Esophagus (tissue), 2 donors: ENCODE results near the gene LCLAT1. TPM values are rescaled to one million over a fixed set of nuclear protein-coding genes. Genes with fewer than 3 reads are reported as not detected.

ENCODE experiments used
- H3K27ac ChIP-seq, 2 donors: one replicate each; pipeline ENCODE4 v1.5.1; 2013; ENCODE audit warnings: low read depth in 2 of 2, mild to moderate bottlenecking in 2 of 2, inconsistent platforms in 1 of 2, low read length in 1 of 2, moderate library complexity in 1 of 2
- H3K27me3 ChIP-seq, 2 donors: one replicate each; pipeline ENCODE4 v1.6.1; 2013; ENCODE audit warnings: low read length in 2 of 2, control low read depth in 1 of 2, mild to moderate bottlenecking in 1 of 2; ENCODE audit not compliant: insufficient read depth in 2 of 2, control insufficient read depth in 1 of 2
- H3K36me3 ChIP-seq, 2 donors: one replicate each; pipeline ENCODE4 v1.6.1; 2013; ENCODE audit warnings: low read length in 1 of 2; ENCODE audit not compliant: control insufficient read depth in 2 of 2, insufficient read depth in 2 of 2
- H3K4me1 ChIP-seq, 2 donors: one replicate each; pipeline ENCODE4 v1.6.1; 2013; ENCODE audit warnings: low read length in 1 of 2; ENCODE audit not compliant: control insufficient read depth in 2 of 2, insufficient read depth in 2 of 2
- H3K4me3 ChIP-seq, 2 donors: one replicate each; pipeline ENCODE4 v1.5.1; 2013; ENCODE audit warnings: low read length in 2 of 2, mild to moderate bottlenecking in 2 of 2, low read depth in 1 of 2, moderate library complexity in 1 of 2
- H3K9me3 ChIP-seq, 2 donors: one replicate each; pipeline ENCODE4 v1.6.1; 2013; ENCODE audit warnings: mild to moderate bottlenecking in 2 of 2, low read depth in 1 of 2, low read length in 1 of 2, moderate library complexity in 1 of 2; ENCODE audit not compliant: control insufficient read depth in 2 of 2, insufficient read depth in 1 of 2
- WGBS, 2 donors: extraction: QIAGEN DNeasy Blood & Tissue Kit; methylation state at CpG; one replicate each; pipeline ENCODE4 v1.1.7; 2013; 5-methylcytosine and 5-hydroxymethylcytosine counted together
- polyA plus RNA-seq, 2 donors: library from polyadenylated mRNA; stranded (reverse); fragments of 200-250 nt; gene quantifications; one replicate each; pipeline ENCODE4 v1.2.3, GENCODE V29; 2013
- donor health status: healthy with polysubstance abuse.
- donor health status: Bipolar disorder and iron deficiency.

LCLAT1 gene
- polyA plus RNA-seq, 2 donors, result 1.6 to 2.0 TPM

DNA sequence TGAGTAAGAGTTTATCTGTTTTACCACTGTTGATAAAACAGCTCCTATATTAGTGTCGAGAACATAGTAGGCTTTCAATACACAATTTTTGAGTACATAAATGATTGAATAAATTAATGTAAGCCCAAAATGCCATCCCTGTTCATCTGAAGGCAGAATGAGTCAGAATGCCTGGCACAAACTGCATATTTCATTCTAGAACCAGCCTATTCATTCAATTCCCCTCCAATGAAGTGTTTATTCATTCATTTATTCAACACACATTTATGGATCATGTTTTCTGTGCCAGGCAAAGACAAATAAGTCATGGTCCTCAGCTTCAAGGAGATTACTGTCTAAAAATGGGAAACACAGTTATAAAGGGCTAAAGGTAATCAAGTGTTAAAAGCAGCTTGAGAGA is 22.8 kb upstream of the LCLAT1 start:
- H3K4me3 ChIP-seq, result no peak overlapping the region
- no peak overlapping the region for H3K27ac ChIP-seq
- 74 to 83% methylated on average over 1 of the region's 1 CpG for whole genome bisulfite sequencing, 2 donors
- peaks cover 2 to 4% of the 10 kb centered on the region in 2 donors for H3K4me1 ChIP-seq
- H3K9me3 ChIP-seq, result no peaks in the 10 kb centered on the region
- H3K36me3 ChIP-seq, result no peaks in the 10 kb centered on the region
- no peaks in the 10 kb centered on the region for H3K27me3 ChIP-seq

DNA sequence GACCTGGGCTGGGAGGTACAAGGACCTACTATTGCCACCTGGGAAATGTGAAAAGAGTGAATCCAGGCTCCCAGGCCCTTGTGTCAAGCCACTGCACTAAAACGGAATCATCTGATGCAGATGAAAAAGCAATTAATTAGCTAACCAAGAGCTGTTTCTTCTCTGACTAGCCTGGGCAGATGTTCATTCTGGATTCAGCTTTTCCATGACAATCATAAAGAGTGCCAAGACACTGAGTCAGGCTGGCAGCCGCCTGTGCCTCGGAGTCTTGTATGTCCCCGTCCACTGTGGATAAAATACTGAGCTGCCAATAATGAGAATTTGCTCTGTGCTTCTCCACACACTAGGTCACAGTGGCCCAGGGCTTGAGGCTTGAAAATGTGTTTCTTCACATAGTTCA is 21.7 kb upstream of the LCLAT1 start:
- H3K27ac ChIP-seq, result no peak overlapping the region
- peaks cover 2 to 4% of the 10 kb centered on the region in 2 donors for H3K4me1 ChIP-seq
- H3K36me3 ChIP-seq, result no peaks in the 10 kb centered on the region
- no peaks in the 10 kb centered on the region for H3K9me3 ChIP-seq
- H3K27me3 ChIP-seq, result no peaks in the 10 kb centered on the region
- WGBS, 2 donors, result 30 to 58% methylated on average over 4 of the region's 4 CpGs
- H3K4me3 ChIP-seq, result no peak overlapping the region

DNA sequence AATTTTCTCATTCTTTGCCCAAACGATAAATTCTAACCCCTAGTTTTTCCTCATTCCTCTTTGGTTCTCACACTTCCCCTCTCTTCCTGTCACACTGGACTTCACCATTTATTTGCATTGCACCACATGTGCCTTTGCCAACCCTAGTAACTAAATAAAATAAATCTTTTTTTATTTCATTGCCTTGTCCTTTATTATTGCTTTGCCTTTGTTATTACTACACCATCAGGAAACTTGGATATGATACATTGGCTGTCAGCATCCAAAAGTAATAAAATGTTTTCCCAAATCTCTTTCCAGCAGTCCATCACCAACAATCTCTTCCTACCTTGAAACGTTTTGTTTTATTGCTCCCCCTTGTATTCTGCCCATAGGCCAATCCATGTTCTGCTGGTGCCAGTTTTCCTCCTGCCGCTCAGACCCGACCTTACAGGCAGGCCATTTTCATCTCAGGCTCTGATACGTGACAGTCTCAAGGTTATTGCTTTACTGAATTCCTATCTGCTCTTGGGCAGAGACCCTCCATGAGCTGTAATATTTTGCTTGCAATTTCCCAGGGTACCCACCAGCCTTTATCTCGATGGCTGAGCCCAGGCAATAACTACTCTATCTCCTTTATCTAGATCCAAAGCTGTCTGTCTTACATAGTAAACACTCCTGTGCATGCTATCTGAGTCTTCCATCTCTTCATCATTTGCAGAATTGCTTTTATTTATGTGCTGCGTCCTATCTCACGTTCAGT is 19.3 kb upstream of the LCLAT1 start:
- no peak overlapping the region for H3K27ac ChIP-seq
- 81 to 87% methylated on average over 8 of the region's 8 CpGs for WGBS, 2 donors
- no peaks in the 10 kb centered on the region for H3K36me3 ChIP-seq
- no peaks in the 10 kb centered on the region for H3K27me3 ChIP-seq
- no peaks in the 10 kb centered on the region for H3K4me1 ChIP-seq
- no peak overlapping the region for H3K4me3 ChIP-seq
- no peaks in the 10 kb centered on the region for H3K9me3 ChIP-seq

DNA sequence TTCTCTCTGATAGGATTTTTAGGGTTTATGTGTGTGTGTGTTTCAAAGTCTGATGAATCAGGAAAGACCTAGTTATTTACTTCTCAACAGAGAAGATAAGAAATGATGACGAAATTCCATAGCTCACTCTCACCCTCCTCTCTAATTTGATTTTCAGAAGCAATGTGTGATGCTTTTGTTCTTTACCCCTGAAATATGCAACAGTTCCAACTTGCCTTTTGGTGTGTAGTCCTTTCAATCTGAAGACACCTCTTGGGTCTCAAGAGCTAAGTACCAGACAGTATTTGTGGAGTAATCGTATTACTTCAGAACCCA is 18.7 kb upstream of the LCLAT1 start:
- no peak overlapping the region for H3K4me3 ChIP-seq
- no peak overlapping the region for H3K27ac ChIP-seq
- no peaks in the 10 kb centered on the region for H3K4me1 ChIP-seq
- no peaks in the 10 kb centered on the region for H3K27me3 ChIP-seq
- H3K9me3 ChIP-seq, result no peaks in the 10 kb centered on the region
- 91 to 92% methylated on average over 2 of the region's 2 CpGs for WGBS, 2 donors
- H3K36me3 ChIP-seq, result no peaks in the 10 kb centered on the region

DNA sequence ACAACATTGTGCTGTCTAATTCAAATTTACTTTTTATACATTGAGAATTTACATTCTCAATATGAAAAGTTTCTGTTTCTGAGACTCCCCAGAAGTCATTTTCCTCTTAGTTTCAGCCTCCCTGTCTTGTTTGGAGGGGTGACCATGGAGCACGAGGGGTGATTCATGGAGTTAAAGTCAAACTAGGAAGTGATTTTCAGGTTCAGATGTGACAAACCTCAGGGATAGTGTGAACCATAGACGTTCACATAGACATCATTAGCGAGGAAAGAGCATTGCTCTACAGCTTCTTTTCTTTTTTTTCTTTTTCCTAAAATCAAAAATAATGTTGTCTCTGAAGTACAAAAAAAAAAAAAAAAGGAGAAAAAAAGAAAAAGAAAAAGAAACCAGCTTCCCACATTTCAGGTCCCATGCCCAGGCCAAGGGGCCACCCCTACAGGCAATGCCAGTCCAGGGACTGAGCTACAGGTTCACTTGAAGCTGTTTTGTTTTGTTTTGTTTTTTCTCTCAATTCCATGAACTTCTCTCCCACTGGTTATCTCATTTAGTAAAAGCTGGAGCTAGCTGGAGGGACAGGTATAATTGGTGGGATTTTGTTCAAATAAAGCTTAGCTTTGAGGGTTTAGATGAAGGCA is 18.1 kb upstream of the LCLAT1 start:
- Histone ChIP-seq H3K9me3 (no peaks in the 10 kb centered on the region), H3K36me3 (no peaks in the 10 kb centered on the region), H3K27me3 (no peaks in the 10 kb centered on the region), H3K27ac (no peak overlapping the region), H3K4me3 (no peak overlapping the region), H3K4me1 (no peaks in the 10 kb centered on the region)
- 84 to 85% methylated on average over 3 of the region's 3 CpGs for WGBS, 2 donors

DNA sequence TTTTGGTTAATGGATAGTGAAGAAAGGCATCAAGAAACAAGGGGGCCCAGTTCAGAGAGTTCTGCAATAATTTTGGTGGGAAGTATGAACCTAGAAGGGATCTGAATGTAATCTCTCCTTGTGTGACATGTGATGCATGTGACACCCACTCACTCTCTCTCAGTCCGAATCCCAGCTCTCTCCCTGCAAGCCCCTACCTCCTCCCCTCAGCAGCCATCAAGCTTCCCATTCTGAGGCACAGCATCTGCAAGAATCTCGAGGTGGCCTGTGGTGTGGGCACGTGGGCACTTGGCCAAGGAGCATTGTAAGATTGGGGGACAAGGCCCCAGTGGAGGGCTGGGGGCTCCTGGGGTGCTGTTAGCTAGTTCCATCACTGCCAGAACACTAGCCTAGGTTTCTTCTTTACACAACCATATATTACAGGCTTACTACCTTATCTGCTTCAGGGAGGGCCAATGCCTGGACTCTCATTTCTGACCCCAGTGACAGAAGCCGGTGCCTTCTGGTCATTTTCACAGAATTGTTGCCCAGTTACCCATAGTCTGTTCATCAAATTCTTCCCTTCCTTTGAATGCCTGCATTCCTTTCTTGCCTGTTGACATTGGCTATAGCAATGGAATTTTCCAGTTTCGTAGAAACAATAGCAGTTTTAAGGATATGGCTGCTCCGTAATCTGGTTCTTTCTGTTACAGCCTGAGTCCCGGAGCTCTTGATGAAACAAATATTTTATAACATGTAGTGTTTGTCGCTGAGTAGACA is 13.3 kb upstream of the LCLAT1 start:
- 72 to 76% methylated on average over 8 of the region's 8 CpGs for WGBS, 2 donors
- H3K27ac ChIP-seq, result no peak overlapping the region
- H3K4me1 ChIP-seq, result no peaks in the 10 kb centered on the region
- no peaks in the 10 kb centered on the region for H3K27me3 ChIP-seq
- H3K36me3 ChIP-seq, result no peaks in the 10 kb centered on the region
- no peak overlapping the region for H3K4me3 ChIP-seq
- H3K9me3 ChIP-seq, result no peaks in the 10 kb centered on the region

DNA sequence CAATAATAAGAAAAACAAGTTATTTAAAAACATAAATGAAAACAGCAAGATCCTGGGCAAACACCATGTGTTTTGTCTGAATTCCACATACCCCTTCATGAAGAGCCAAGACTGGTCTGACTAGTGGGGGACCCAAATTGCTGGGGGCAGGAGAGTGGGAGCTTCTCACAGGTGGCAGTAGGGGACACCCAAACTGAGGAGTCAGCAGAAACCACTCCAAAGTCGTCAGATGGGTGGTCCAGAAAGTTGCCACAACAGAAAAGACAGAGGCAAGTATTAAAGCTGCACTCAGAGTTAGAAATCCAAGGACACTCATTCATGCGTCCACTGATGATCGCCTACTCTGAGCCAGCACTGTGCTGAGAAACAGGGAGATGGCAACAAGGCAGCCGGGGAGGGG is 12.3 kb upstream of the LCLAT1 start:
- Histone ChIP-seq H3K27me3 (no peaks in the 10 kb centered on the region), H3K36me3 (no peaks in the 10 kb centered on the region), H3K4me3 (no peak overlapping the region), H3K4me1 (no peaks in the 10 kb centered on the region), H3K27ac (no peak overlapping the region), H3K9me3 (no peaks in the 10 kb centered on the region)
- 90 to 92% methylated on average over 4 of the region's 4 CpGs for WGBS, 2 donors

DNA sequence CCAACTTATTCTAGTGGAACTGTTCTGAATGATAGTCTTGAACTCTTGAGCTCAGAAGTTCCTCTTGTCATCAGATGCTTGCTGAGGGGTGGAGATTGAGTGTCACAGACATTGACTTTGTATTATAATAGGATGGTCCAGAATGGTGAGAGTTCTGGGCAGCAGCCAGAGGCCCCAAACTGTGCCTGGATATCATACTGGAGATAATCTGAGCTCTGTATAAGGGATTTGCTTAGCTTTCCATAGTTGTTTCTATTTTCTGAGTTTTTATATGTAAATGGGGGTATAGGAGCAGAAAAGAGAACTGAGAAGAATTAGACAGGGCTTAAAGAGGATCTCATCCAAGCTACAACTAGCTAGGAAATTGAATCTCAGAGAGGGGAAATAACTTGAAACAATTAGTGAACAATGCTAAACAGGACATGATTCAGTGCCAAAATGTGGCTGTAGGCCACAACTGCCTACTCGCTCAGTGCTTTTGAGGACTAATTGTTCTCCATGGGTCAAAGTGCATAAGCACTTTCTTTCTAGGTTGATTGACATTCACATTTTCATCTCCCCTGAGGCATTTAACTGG is 10.1 kb upstream of the LCLAT1 start:
- Histone ChIP-seq H3K4me3 (no peak overlapping the region), H3K27me3 (no peaks in the 10 kb centered on the region), H3K4me1 (no peaks in the 10 kb centered on the region), H3K9me3 (no peaks in the 10 kb centered on the region), H3K27ac (no peak overlapping the region), H3K36me3 (no peaks in the 10 kb centered on the region)
- WGBS, 2 donors, result 62 to 67% methylated on average over 1 of the region's 1 CpG

DNA sequence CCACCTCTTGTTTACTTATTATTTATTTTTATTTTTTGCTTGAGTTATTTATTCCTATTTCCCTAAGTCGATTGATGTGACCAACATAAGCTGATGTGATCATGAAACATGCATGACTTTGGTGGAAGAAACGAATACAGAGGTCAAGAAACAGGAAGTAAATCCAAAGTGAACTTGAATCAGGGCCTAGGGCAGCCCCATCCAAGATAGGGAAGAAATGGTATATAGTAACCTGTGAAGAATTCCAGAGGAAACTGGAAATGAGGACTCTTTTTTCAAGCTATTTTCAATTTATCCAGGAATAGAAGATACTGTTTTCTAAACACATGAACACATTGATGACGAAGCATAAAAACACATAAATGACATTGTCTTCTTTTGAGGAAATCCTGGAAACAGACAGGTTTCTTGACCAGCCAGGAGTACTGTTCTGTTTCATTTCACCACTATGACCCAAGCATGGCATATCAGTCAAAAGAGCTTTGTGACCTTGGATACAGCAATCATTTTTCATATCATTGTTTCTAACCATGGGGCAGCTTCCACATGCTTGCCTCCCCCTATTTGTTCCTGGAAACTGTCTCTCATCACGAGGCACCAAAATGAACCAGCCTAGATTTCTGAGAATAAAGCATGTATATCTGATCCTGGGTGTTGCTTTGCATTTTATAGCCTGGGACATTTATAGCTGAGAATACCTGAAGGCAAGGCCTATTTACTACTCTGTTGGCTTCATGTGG is 9.1 kb upstream of the LCLAT1 start:
- no peaks in the 10 kb centered on the region for H3K4me1 ChIP-seq
- no peak overlapping the region for H3K27ac ChIP-seq
- no peaks in the 10 kb centered on the region for H3K36me3 ChIP-seq
- 72 to 83% methylated on average over 4 of the region's 4 CpGs for WGBS, 2 donors
- no peak overlapping the region for H3K4me3 ChIP-seq
- no peaks in the 10 kb centered on the region for H3K27me3 ChIP-seq
- no peaks in the 10 kb centered on the region for H3K9me3 ChIP-seq
